HG03575 (cell line): ENCODE measurements around the gene SBNO1.
"Not testable (repeated sequence)": the region's sequence is repeated elsewhere in the genome, so short reads cannot be mapped to it uniquely, and the experiment has no call there.

Source experiments
- ATAC-seq: cut with Tn5 transposase; IDR thresholded peaks from one replicate; pipeline ENCODE4 v1.9.1; 2021; ENCODE audit not compliant: unreplicated experiment, insufficient number of reproducible peaks, low FRiP score; ENCODE audit errors: extremely low read depth

SBNO1 gene

GRCh38 chr12:123258593-123258992 is 106.1 kb downstream of the SBNO1 start:
- ATAC-seq = no peak

GRCh38 chr12:123254853-123255446 is 109.7 kb downstream of the SBNO1 start:
- no peak for ATAC-seq

GRCh38 chr12:123253641-123254459 is 110.8 kb downstream of the SBNO1 start:
- no peak for ATAC-seq

GRCh38 chr12:123252365-123252764 is 112.3 kb downstream of the SBNO1 start:
- ATAC-seq = not testable (repeated sequence)

- no peak for ATAC-seq
Observed at GRCh38 chr12:123251403-123252076, 113.1 kb downstream of the SBNO1 start.

GRCh38 chr12:123250471-123251383 is 113.9 kb downstream of the SBNO1 start:
- no peak for ATAC-seq

GRCh38 chr12:123248996-123249741 is 115.5 kb downstream of the SBNO1 start:
- ATAC-seq = not testable (repeated sequence)

- ATAC-seq = not testable (repeated sequence)
Observed at GRCh38 chr12:123248129-123248528, 116.5 kb downstream of the SBNO1 start.

- ATAC-seq = no peak
Observed at GRCh38 chr12:123245678-123246077, 119.0 kb downstream of the SBNO1 start.

- ATAC-seq = no peak
Observed at GRCh38 chr12:123243671-123244262, 120.9 kb downstream of the SBNO1 start.

GRCh38 chr12:123242116-123242904 is 122.3 kb downstream of the SBNO1 start:
- no peak for ATAC-seq
